ENCODE results near the gene EPHB2.

Gene EPHB2

DNA sequence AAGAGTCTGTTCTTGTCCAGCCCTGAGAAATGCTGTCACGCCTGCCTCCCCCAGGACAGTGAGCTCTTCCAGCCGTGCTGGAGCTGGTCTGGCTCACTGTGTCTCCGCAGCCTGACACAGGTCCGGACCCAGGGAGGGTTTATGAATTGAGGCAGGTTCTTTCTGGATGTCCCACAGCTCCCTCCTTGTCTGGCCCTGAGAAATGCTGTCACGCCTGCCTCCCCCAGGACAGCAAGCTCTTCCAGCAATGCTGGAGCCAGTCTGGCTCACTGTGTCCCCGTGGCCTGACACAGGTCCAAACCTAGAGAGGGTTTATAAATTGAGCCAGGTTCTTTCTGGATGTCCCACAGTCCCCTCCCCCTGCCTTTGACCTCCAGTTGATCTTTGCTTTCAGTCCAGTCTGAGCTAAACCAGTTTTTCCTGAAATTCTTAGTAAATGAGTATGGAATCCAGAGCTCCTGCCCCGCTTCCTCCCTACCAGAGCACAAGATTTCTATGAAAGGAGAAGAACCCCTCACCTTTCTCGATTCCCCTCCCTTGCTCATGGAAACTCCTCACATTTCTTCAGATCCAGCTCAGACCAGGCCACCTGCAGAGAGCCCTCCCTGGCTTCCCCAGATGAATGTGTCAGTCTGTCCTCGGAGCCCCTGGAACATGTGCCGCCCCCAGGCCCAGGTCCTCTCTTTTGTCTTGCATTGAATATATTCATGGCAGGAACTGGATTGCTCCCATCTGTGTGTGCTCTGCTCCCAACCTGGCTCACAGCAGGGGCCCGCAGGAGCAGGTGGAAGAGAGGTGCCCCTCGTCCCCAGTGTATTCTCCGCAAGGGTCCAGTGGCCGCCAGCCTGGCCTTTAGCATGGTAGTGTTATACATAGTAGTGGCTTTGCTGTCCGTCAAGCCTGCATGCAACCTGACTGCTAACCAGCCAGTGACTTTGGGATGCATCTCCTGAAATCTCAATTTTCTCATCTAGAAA lies 116.3 kb downstream of the EPHB2 start:
- no peaks in the 10 kb centered on the region for H3K27me3 ChIP-seq (ENCODE audit: insufficient read depth, poor library complexity, severe bottlenecking)
- TF ChIP-seq CTCF (IDR thresholded peaks at IDR 0.05; ENCODE audit: poor library complexity, severe bottlenecking) = no peak
- peak overlapping the region; percentile 95 for H3K27ac ChIP-seq (ENCODE audit: poor library complexity, severe bottlenecking)
- DNase-seq (ENCODE audit: low spot score) (no peak), ATAC-seq (ENCODE audit: low read depth) (peak; percentile 46)
- no peaks in the 10 kb centered on the region for H3K36me3 ChIP-seq (ENCODE audit: low read depth)
- peaks cover 63% of the 10 kb centered on the region for H3K4me1 ChIP-seq (ENCODE audit: insufficient read depth, poor library complexity, severe bottlenecking)
- H3K9me3 ChIP-seq (ENCODE audit: severe bottlenecking) = no peaks in the 10 kb centered on the region
- no peak overlapping the region for H3K4me3 ChIP-seq (ENCODE audit: severe bottlenecking)

DNA sequence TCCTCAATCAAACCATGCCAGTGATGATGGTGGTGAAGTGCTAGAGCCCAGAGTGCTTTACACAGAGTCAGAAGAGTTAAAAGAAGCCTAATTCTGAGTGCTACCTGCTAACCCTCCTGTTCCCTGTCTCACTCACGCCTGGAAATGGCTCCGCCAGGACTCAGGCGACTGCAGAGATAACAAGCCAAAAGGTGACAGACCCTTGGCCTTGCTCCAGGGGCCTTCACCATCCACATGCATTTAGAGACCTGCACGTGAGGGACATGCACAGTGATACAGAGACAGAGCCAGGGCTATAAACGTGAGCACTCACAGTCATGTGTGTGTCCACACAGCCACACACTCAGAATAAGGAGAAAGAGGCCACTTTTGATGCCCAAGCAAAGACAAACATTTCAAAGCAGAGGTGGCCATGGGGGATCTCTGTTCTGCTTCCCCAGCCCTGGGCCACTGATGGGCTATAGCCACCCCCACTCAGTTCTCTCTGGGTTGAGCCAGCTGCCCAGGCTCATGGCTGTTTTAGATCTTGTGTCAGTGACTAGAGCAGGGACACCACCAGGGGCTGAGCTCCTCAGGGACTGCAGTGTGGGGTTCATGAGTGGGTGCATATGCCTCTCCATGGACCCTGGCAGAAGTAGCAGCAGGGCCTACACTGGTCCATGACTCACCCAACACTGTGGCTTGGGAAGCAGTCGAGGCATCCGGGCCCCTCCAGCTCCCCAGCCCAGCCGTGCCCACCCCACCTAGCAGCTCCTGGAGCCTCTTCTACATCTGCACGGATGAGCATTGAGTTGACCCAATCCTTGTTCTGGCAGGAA lies 117.2 kb downstream of the EPHB2 start:
- H3K9me3 ChIP-seq (ENCODE audit: severe bottlenecking) = no peaks in the 10 kb centered on the region
- no peak for TF ChIP-seq CTCF (IDR thresholded peaks at IDR 0.05; ENCODE audit: poor library complexity, severe bottlenecking)

GRCh38 chr1:22828484-22829308 lies 118.1 kb downstream of the EPHB2 start:
- H3K27me3 ChIP-seq (ENCODE audit: insufficient read depth, poor library complexity, severe bottlenecking) = no peaks in the 10 kb centered on the region
- peak overlapping the region; percentile 95 for H3K27ac ChIP-seq (ENCODE audit: poor library complexity, severe bottlenecking)
- H3K4me3 ChIP-seq (ENCODE audit: severe bottlenecking) = no peak overlapping the region
- H3K9me3 ChIP-seq (ENCODE audit: severe bottlenecking) = no peaks in the 10 kb centered on the region
- no peak for TF ChIP-seq CTCF (IDR thresholded peaks at IDR 0.05; ENCODE audit: poor library complexity, severe bottlenecking)
- peaks cover 73% of the 10 kb centered on the region for H3K4me1 ChIP-seq (ENCODE audit: insufficient read depth, poor library complexity, severe bottlenecking)
- no peak for DNase-seq (ENCODE audit: low spot score)
- H3K36me3 ChIP-seq (ENCODE audit: low read depth) = no peaks in the 10 kb centered on the region
- peak; percentile 11; the same call in 2 of the 3 replicates for ATAC-seq (ENCODE audit: low read depth)

More for the DNA sequence above, 117.2 kb downstream of the EPHB2 start:
- H3K4me3 ChIP-seq (ENCODE audit: severe bottlenecking) = no peak overlapping the region
- no peaks in the 10 kb centered on the region for H3K36me3 ChIP-seq (ENCODE audit: low read depth)
- no peaks in the 10 kb centered on the region for H3K27me3 ChIP-seq (ENCODE audit: insufficient read depth, poor library complexity, severe bottlenecking)
- no peak for DNase-seq (ENCODE audit: low spot score)
- H3K27ac ChIP-seq (ENCODE audit: poor library complexity, severe bottlenecking) = peak overlapping the region; percentile 95
- no peak for ATAC-seq (ENCODE audit: low read depth)
- H3K4me1 ChIP-seq (ENCODE audit: insufficient read depth, poor library complexity, severe bottlenecking) = peaks cover 73% of the 10 kb centered on the region

DNA sequence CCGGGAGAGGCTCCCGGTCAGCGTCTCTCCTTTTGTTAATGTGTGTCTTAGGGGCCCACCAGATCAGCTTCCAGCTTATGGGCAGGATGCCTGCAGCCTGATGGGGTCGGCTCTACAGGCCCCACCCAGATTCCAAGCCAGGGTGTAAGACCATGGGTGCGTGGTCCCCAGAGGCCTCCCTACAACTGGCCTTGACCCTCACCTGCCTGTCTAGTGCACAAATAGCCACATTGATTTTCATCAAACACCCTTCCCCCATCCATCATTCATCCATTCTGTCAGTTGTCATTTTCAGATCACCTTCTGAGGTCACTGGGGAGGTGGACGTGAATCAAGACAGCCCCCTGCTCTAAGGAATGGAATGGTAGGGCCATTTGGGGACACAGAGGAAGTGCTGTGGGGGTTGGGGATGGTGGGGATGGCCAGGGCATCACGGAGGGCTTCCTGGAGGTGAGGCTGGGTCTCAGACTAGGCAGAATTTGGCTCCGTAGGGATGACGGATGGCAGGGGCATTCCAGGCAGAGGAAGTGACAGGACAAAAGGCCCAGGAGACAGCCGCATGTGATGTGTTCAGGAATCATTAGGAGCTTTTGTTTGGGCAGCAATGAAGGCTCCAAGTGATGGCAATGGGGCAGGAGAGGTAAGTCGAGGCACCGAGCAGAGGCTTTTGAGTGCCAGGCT lies 118.8 kb downstream of the EPHB2 start:
- H3K4me3 ChIP-seq (ENCODE audit: severe bottlenecking) = no peak overlapping the region
- peak overlapping the region; percentile 95 for H3K27ac ChIP-seq (ENCODE audit: poor library complexity, severe bottlenecking)
- TF ChIP-seq CTCF (IDR thresholded peaks at IDR 0.05; ENCODE audit: poor library complexity, severe bottlenecking) = no peak
- no peaks in the 10 kb centered on the region for H3K9me3 ChIP-seq (ENCODE audit: severe bottlenecking)
- peaks cover 78% of the 10 kb centered on the region for H3K4me1 ChIP-seq (ENCODE audit: insufficient read depth, poor library complexity, severe bottlenecking)
- no peak for ATAC-seq (ENCODE audit: low read depth)
- no peak for DNase-seq (ENCODE audit: low spot score)
- no peaks in the 10 kb centered on the region for H3K36me3 ChIP-seq (ENCODE audit: low read depth)
- H3K27me3 ChIP-seq (ENCODE audit: insufficient read depth, poor library complexity, severe bottlenecking) = no peaks in the 10 kb centered on the region
